ENCODE measurements around the gene GUCY2C.

Gene GUCY2C

DNA sequence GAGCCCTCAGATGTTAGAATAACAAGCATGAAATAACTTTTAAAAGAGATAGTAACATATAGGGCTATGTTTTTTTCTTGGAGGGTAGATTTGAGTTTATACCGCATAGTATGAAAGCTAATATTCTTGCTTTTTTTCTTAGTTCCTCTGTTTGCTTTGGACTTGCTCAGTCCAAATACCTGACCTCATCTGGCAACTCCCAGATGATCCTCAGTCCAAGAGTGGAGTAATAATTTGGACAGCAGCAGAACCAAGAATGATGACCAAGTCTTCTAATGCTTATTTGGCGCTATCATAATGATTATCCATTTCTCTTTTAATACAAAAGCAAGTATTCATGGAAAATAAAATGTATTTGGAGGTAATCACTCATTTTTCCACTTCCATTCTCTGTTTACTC lies 45.6 kb downstream of the GUCY2C start:
- no peaks in the 10 kb centered on the region for H3K36me3 ChIP-seq (ENCODE audit: control insufficient read depth in 1 of 2, insufficient read depth in 2 of 2, low read depth in 1 of 2, low read length in 2 of 2)
- H3K4me2 ChIP-seq (ENCODE audit: low read length, poor library complexity, severe bottlenecking) = no peak overlapping the region
- no peaks in the 10 kb centered on the region for H3K9me3 ChIP-seq (ENCODE audit: control insufficient read depth, low read length)
- H3K23ac ChIP-seq (ENCODE audit: low read length in 2 of 2) = no peak overlapping the region
- no peaks in the 10 kb centered on the region for H3K27me3 ChIP-seq (ENCODE audit: control insufficient read depth in 1 of 2, insufficient read depth in 1 of 2, low read length in 2 of 2)
- no peak overlapping the region for H2BK12ac ChIP-seq (ENCODE audit: low read length in 2 of 2)
- no peaks in the 10 kb centered on the region for H3K79me1 ChIP-seq (replicated peaks; ENCODE audit: low read length, poor library complexity, severe bottlenecking)
- no peak overlapping the region for H3K27ac ChIP-seq (ENCODE audit: low read length, poor library complexity, severe bottlenecking)
- no peak overlapping the region for H3K14ac ChIP-seq (ENCODE audit: low read length in 2 of 2)
- no peak overlapping the region for H3K4ac ChIP-seq (ENCODE audit: low read depth in 1 of 2, low read length in 2 of 2)
- no peak overlapping the region for H2BK5ac ChIP-seq (ENCODE audit: low read depth, low read length, poor library complexity, severe bottlenecking)
- DNase-seq = no peak
- H4K91ac ChIP-seq (ENCODE audit: low read length) = no peak overlapping the region
- 90% methylated on average over 1 of the region's 2 CpGs for WGBS
- H2AK5ac ChIP-seq (ENCODE audit: low read length, severe bottlenecking) = no peak overlapping the region
- no peak overlapping the region for H4K8ac ChIP-seq (ENCODE audit: low read length)
- H3K18ac ChIP-seq (ENCODE audit: low read depth in 1 of 2, low read length in 2 of 2) = no peak overlapping the region
- H3K9ac ChIP-seq (ENCODE audit: low read length) = no peak overlapping the region
- H2BK120ac ChIP-seq (ENCODE audit: low read depth, low read length) = no peak overlapping the region
- no peak overlapping the region for H2AFZ ChIP-seq (ENCODE audit: low read depth, low read length)
- H2BK15ac ChIP-seq (ENCODE audit: low read depth, poor library complexity, severe bottlenecking) = no peak overlapping the region
- H3K4me1 ChIP-seq (ENCODE audit: control insufficient read depth, insufficient read depth, low read depth, low read length) = no peaks in the 10 kb centered on the region
- H3K4me3 ChIP-seq (ENCODE audit: insufficient read depth in 1 of 2, low read depth in 1 of 2, low read length in 2 of 2) = no peak overlapping the region

GRCh38 chr12:14647028-14647750 lies 49.2 kb downstream of the GUCY2C start:
- H3K4me1 ChIP-seq (ENCODE audit: control insufficient read depth, insufficient read depth, low read depth, low read length) = no peaks in the 10 kb centered on the region
- no peak overlapping the region for H2BK5ac ChIP-seq (ENCODE audit: low read depth, low read length, poor library complexity, severe bottlenecking)
- H3K14ac ChIP-seq (ENCODE audit: low read length in 2 of 2) = no peak overlapping the region
- H3K36me3 ChIP-seq (ENCODE audit: control insufficient read depth in 1 of 2, insufficient read depth in 2 of 2, low read depth in 1 of 2, low read length in 2 of 2) = no peaks in the 10 kb centered on the region
- no peak overlapping the region for H3K18ac ChIP-seq (ENCODE audit: low read depth in 1 of 2, low read length in 2 of 2)
- no peak overlapping the region for H3K4me3 ChIP-seq (ENCODE audit: insufficient read depth in 1 of 2, low read depth in 1 of 2, low read length in 2 of 2)
- no peak overlapping the region for H4K91ac ChIP-seq (ENCODE audit: low read length)
- H3K79me1 ChIP-seq (replicated peaks; ENCODE audit: low read length, poor library complexity, severe bottlenecking) = no peaks in the 10 kb centered on the region
- no peak overlapping the region for H3K4ac ChIP-seq (ENCODE audit: low read depth in 1 of 2, low read length in 2 of 2)
- H3K4me2 ChIP-seq (ENCODE audit: low read length, poor library complexity, severe bottlenecking) = no peak overlapping the region
- H3K23ac ChIP-seq (ENCODE audit: low read length in 2 of 2) = no peak overlapping the region
- no peak overlapping the region for H2AK5ac ChIP-seq (ENCODE audit: low read length, severe bottlenecking)
- no peak overlapping the region for H3K9ac ChIP-seq (ENCODE audit: low read length)
- H2BK15ac ChIP-seq (ENCODE audit: low read depth, poor library complexity, severe bottlenecking) = no peak overlapping the region
- H2BK120ac ChIP-seq (ENCODE audit: low read depth, low read length) = no peak overlapping the region
- 86% methylated on average over 4 of the region's 6 CpGs for WGBS
- H3K27ac ChIP-seq (ENCODE audit: low read length, poor library complexity, severe bottlenecking) = no peak overlapping the region
- no peaks in the 10 kb centered on the region for H3K27me3 ChIP-seq (ENCODE audit: control insufficient read depth in 1 of 2, insufficient read depth in 1 of 2, low read length in 2 of 2)
- H2BK12ac ChIP-seq (ENCODE audit: low read length in 2 of 2) = no peak overlapping the region
- H4K8ac ChIP-seq (ENCODE audit: low read length) = no peak overlapping the region
- no peak overlapping the region for H2AFZ ChIP-seq (ENCODE audit: low read depth, low read length)
- H3K9me3 ChIP-seq (ENCODE audit: control insufficient read depth, low read length) = no peaks in the 10 kb centered on the region
- no peak for DNase-seq

DNA sequence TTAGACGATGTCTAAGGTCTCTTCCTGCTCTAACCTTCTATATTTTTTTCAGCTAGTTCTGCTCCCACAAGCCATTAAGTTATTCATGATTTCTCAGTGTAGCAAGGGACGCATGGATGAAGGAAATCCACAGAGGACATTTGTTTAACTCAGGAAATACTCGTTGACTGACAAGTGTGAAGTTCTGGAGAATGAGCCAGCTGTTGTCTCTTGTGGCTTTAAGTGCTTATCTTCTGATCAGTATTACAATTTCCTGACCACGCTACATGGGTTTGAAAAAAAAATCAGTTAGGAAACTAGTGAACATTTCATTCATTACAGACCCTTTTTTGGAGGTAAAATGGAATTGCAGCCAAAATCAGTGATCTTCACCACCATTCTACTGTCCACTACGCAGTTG lies 53.1 kb downstream of the GUCY2C start:
- Histone ChIP-seq H3K4me3 (ENCODE audit: insufficient read depth in 1 of 2, low read depth in 1 of 2, low read length in 2 of 2) (no peak overlapping the region), H3K9ac (ENCODE audit: low read length) (no peak overlapping the region), H3K4ac (ENCODE audit: low read depth in 1 of 2, low read length in 2 of 2) (no peak overlapping the region), H3K14ac (ENCODE audit: low read length in 2 of 2) (no peak overlapping the region), H3K79me1 (replicated peaks; ENCODE audit: low read length, poor library complexity, severe bottlenecking) (no peaks in the 10 kb centered on the region), H2BK5ac (ENCODE audit: low read depth, low read length, poor library complexity, severe bottlenecking) (no peak overlapping the region), H4K91ac (ENCODE audit: low read length) (no peak overlapping the region), H3K4me2 (ENCODE audit: low read length, poor library complexity, severe bottlenecking) (no peak overlapping the region), H3K27me3 (ENCODE audit: control insufficient read depth in 1 of 2, insufficient read depth in 1 of 2, low read length in 2 of 2) (no peaks in the 10 kb centered on the region), H3K23ac (ENCODE audit: low read length in 2 of 2) (no peak overlapping the region), H3K18ac (ENCODE audit: low read depth in 1 of 2, low read length in 2 of 2) (no peak overlapping the region), H3K4me1 (ENCODE audit: control insufficient read depth, insufficient read depth, low read depth, low read length) (no peaks in the 10 kb centered on the region), H3K9me3 (ENCODE audit: control insufficient read depth, low read length) (no peaks in the 10 kb centered on the region), H2BK12ac (ENCODE audit: low read length in 2 of 2) (no peak overlapping the region), H4K8ac (ENCODE audit: low read length) (no peak overlapping the region), H2BK120ac (ENCODE audit: low read depth, low read length) (no peak overlapping the region), H2AFZ (ENCODE audit: low read depth, low read length) (no peak overlapping the region), H3K27ac (ENCODE audit: low read length, poor library complexity, severe bottlenecking) (no peak overlapping the region), H3K36me3 (ENCODE audit: control insufficient read depth in 1 of 2, insufficient read depth in 2 of 2, low read depth in 1 of 2, low read length in 2 of 2) (no peaks in the 10 kb centered on the region), H2BK15ac (ENCODE audit: low read depth, poor library complexity, severe bottlenecking) (no peak overlapping the region), H2AK5ac (ENCODE audit: low read length, severe bottlenecking) (no peak overlapping the region)
- WGBS = 38% methylated on average over 5 of the region's 5 CpGs
- peak; percentile 37 for DNase-seq

- Histone ChIP-seq H2BK120ac (ENCODE audit: low read depth, low read length) (no peak overlapping the region), H3K9me3 (ENCODE audit: control insufficient read depth, low read length) (no peaks in the 10 kb centered on the region), H3K4me1 (ENCODE audit: control insufficient read depth, insufficient read depth, low read depth, low read length) (no peaks in the 10 kb centered on the region), H3K79me1 (replicated peaks; ENCODE audit: low read length, poor library complexity, severe bottlenecking) (no peaks in the 10 kb centered on the region), H3K27ac (ENCODE audit: low read length, poor library complexity, severe bottlenecking) (no peak overlapping the region), H3K18ac (ENCODE audit: low read depth in 1 of 2, low read length in 2 of 2) (no peak overlapping the region), H3K4me2 (ENCODE audit: low read length, poor library complexity, severe bottlenecking) (no peak overlapping the region), H3K36me3 (ENCODE audit: control insufficient read depth in 1 of 2, insufficient read depth in 2 of 2, low read depth in 1 of 2, low read length in 2 of 2) (no peaks in the 10 kb centered on the region), H4K8ac (ENCODE audit: low read length) (no peak overlapping the region), H2BK12ac (ENCODE audit: low read length in 2 of 2) (no peak overlapping the region), H3K23ac (ENCODE audit: low read length in 2 of 2) (no peak overlapping the region), H2AFZ (ENCODE audit: low read depth, low read length) (no peak overlapping the region), H3K14ac (ENCODE audit: low read length in 2 of 2) (no peak overlapping the region), H3K9ac (ENCODE audit: low read length) (no peak overlapping the region), H2BK5ac (ENCODE audit: low read depth, low read length, poor library complexity, severe bottlenecking) (no peak overlapping the region), H2BK15ac (ENCODE audit: low read depth, poor library complexity, severe bottlenecking) (no peak overlapping the region), H3K4me3 (ENCODE audit: insufficient read depth in 1 of 2, low read depth in 1 of 2, low read length in 2 of 2) (no peak overlapping the region), H3K27me3 (ENCODE audit: control insufficient read depth in 1 of 2, insufficient read depth in 1 of 2, low read length in 2 of 2) (no peaks in the 10 kb centered on the region), H3K4ac (ENCODE audit: low read depth in 1 of 2, low read length in 2 of 2) (no peak overlapping the region), H2AK5ac (ENCODE audit: low read length, severe bottlenecking) (no peak overlapping the region), H4K91ac (ENCODE audit: low read length) (no peak overlapping the region)
- DNase-seq = no peak
Observed at GRCh38 chr12:14638066-14638465, 58.3 kb downstream of the GUCY2C start.

All from mesenchymal stem cell (in vitro differentiated cells and primary cell).